Activated T-helper 2 cell treated with anti-CD3 and anti-CD28 coated beads, Interferon-gamma antibody, Interleukin-2, Interleukin-4, amounts not matched to agents 10 μg/mL and 5 μg/mL and 100 μg/mL, durations not matched to agents 14 hours and 24 hours and 36 hours (primary cell): ENCODE results near the gene TTF2. TPM values are rescaled to one million over a fixed set of nuclear protein-coding genes. Genes with fewer than 3 reads are reported as not detected.

Experiments
- DNase-seq: peaks from one replicate; pipeline ENCODE4 v3.0.0; 2021; ENCODE audit warnings: low spot score
- H3K27ac Mint-ChIP-seq: one replicate; pipeline ENCODE4 v1.8.0; 2021; ENCODE audit warnings: mixed read lengths
- H3K27me3 Mint-ChIP-seq: one replicate; pipeline ENCODE4 v1.8.0; 2021; ENCODE audit warnings: low read depth, mixed read lengths
- H3K36me3 Mint-ChIP-seq: one replicate; pipeline ENCODE4 v1.8.0; 2021; ENCODE audit warnings: low read depth, mixed read lengths
- H3K4me1 Mint-ChIP-seq: one replicate; pipeline ENCODE4 v1.8.0; 2021; ENCODE audit warnings: low read depth, mixed read lengths
- H3K4me3 Mint-ChIP-seq: one replicate; pipeline ENCODE4 v1.8.0; 2021; ENCODE audit warnings: low read depth, mild to moderate bottlenecking, moderate library complexity, mixed read lengths
- H3K9me3 Mint-ChIP-seq: one replicate; pipeline ENCODE4 v1.8.0; 2021; ENCODE audit warnings: mixed read lengths
- intact Hi-C: fragments of 100-400 bp; cut with micrococcal nuclease; formaldehyde crosslinking; loops from one replicate; pipeline ENCODE4 v1.15.1; 2023
- total RNA-seq: library from RNA; stranded (reverse); gene quantifications from 2 replicates; pipeline ENCODE4 v1.2.3, GENCODE V29; 2022

TTF2 gene
- total RNA-seq, 1 donor from 2014 or later, result 98.4 TPM

GRCh38 chr1:117032266-117032665 lies 27.9 kb upstream of the TTF2 start:
- H3K9me3 Mint-ChIP-seq, result no peaks in the 10 kb centered on the region
- H3K27me3 Mint-ChIP-seq, result no peaks in the 10 kb centered on the region
- no peak overlapping the region for H3K27ac Mint-ChIP-seq
- peaks cover 5% of the 10 kb centered on the region for H3K4me1 Mint-ChIP-seq
- no peak overlapping the region for H3K4me3 Mint-ChIP-seq
- H3K36me3 Mint-ChIP-seq, result peaks cover 3% of the 10 kb centered on the region
- intact Hi-C loops, result no loop called here
- no peak for DNase-seq

GRCh38 chr1:117032681-117033539 lies 27.2 kb upstream of the TTF2 start:
- no peaks in the 10 kb centered on the region for H3K27me3 Mint-ChIP-seq
- intact Hi-C loops, result no loop called here
- no peaks in the 10 kb centered on the region for H3K9me3 Mint-ChIP-seq
- DNase-seq, result no peak
- H3K27ac Mint-ChIP-seq, result no peak overlapping the region
- peaks cover 5% of the 10 kb centered on the region for H3K4me1 Mint-ChIP-seq
- H3K36me3 Mint-ChIP-seq, result peaks cover 3% of the 10 kb centered on the region
- no peak overlapping the region for H3K4me3 Mint-ChIP-seq

GRCh38 chr1:117033772-117034171 lies 26.4 kb upstream of the TTF2 start:
- no peaks in the 10 kb centered on the region for H3K9me3 Mint-ChIP-seq
- intact Hi-C loops, result no loop called here
- H3K4me3 Mint-ChIP-seq, result no peak overlapping the region
- no peak for DNase-seq
- H3K36me3 Mint-ChIP-seq, result peaks cover 3% of the 10 kb centered on the region
- H3K4me1 Mint-ChIP-seq, result peaks cover 6% of the 10 kb centered on the region
- H3K27me3 Mint-ChIP-seq, result no peaks in the 10 kb centered on the region
- no peak overlapping the region for H3K27ac Mint-ChIP-seq

GRCh38 chr1:117034791-117035290 lies 25.3 kb upstream of the TTF2 start:
- Mint-ChIP-seq H3K27ac (no peak overlapping the region), H3K36me3 (peaks cover 3% of the 10 kb centered on the region), H3K27me3 (no peaks in the 10 kb centered on the region), H3K4me1 (peaks cover 4% of the 10 kb centered on the region), H3K9me3 (no peaks in the 10 kb centered on the region), H3K4me3 (no peak overlapping the region)
- intact Hi-C loops, result no loop called here
- no peak for DNase-seq

GRCh38 chr1:117036018-117036461 lies 24.1 kb upstream of the TTF2 start:
- Mint-ChIP-seq H3K36me3 (peaks cover 3% of the 10 kb centered on the region), H3K9me3 (no peaks in the 10 kb centered on the region), H3K4me3 (no peak overlapping the region), H3K4me1 (peaks cover 1% of the 10 kb centered on the region), H3K27me3 (no peaks in the 10 kb centered on the region), H3K27ac (no peak overlapping the region)
- intact Hi-C loops, result no loop called here
- no peak for DNase-seq

- Mint-ChIP-seq H3K36me3 (peaks cover 4% of the 10 kb centered on the region), H3K4me3 (no peak overlapping the region), H3K4me1 (peaks cover 1% of the 10 kb centered on the region), H3K9me3 (peaks cover 3% of the 10 kb centered on the region), H3K27ac (no peak overlapping the region), H3K27me3 (no peaks in the 10 kb centered on the region)
- DNase-seq, result no peak
- intact Hi-C loops, result no loop called here
These were observed 22.3 kb upstream of the TTF2 start for GRCh38 chr1:117037802-117038201.

GRCh38 chr1:117038236-117038635 lies 21.9 kb upstream of the TTF2 start:
- H3K4me3 Mint-ChIP-seq, result no peak overlapping the region
- intact Hi-C loops, result no loop called here

GRCh38 chr1:117044217-117044616 lies 15.9 kb upstream of the TTF2 start:
- DNase-seq, result no peak
- no peaks in the 10 kb centered on the region for H3K27me3 Mint-ChIP-seq
- H3K9me3 Mint-ChIP-seq, result peaks cover 15% of the 10 kb centered on the region
- H3K4me1 Mint-ChIP-seq, result peaks cover 14% of the 10 kb centered on the region
- peaks cover 25% of the 10 kb centered on the region for H3K36me3 Mint-ChIP-seq
- H3K27ac Mint-ChIP-seq, result no peak overlapping the region
- no peak overlapping the region for H3K4me3 Mint-ChIP-seq
- intact Hi-C loops, result no loop called here

More at GRCh38 chr1:117038236-117038635, 21.9 kb upstream of the TTF2 start:
- Mint-ChIP-seq H3K36me3 (peaks cover 8% of the 10 kb centered on the region), H3K27ac (no peak overlapping the region), H3K4me1 (peaks cover 1% of the 10 kb centered on the region), H3K9me3 (peaks cover 7% of the 10 kb centered on the region), H3K27me3 (no peaks in the 10 kb centered on the region)
- DNase-seq, result no peak

- Mint-ChIP-seq H3K27me3 (no peaks in the 10 kb centered on the region), H3K9me3 (peaks cover 15% of the 10 kb centered on the region), H3K4me1 (peaks cover 21% of the 10 kb centered on the region), H3K36me3 (peaks cover 33% of the 10 kb centered on the region), H3K27ac (no peak overlapping the region), H3K4me3 (no peak overlapping the region)
- DNase-seq, result no peak
- intact Hi-C loops, result no loop called here
These were observed 14.5 kb upstream of the TTF2 start for GRCh38 chr1:117045644-117046043.

GRCh38 chr1:117046781-117047180 lies 13.3 kb upstream of the TTF2 start:
- no peak overlapping the region for H3K27ac Mint-ChIP-seq
- H3K9me3 Mint-ChIP-seq, result peaks cover 12% of the 10 kb centered on the region
- no peak overlapping the region for H3K4me3 Mint-ChIP-seq
- peaks cover 29% of the 10 kb centered on the region for H3K4me1 Mint-ChIP-seq
- intact Hi-C loops, result no loop called here
- peaks cover 30% of the 10 kb centered on the region for H3K36me3 Mint-ChIP-seq
- no peaks in the 10 kb centered on the region for H3K27me3 Mint-ChIP-seq
- DNase-seq, result no peak

- H3K4me3 Mint-ChIP-seq, result no peak overlapping the region
- H3K4me1 Mint-ChIP-seq, result peaks cover 33% of the 10 kb centered on the region
- peaks cover 12% of the 10 kb centered on the region for H3K9me3 Mint-ChIP-seq
- H3K36me3 Mint-ChIP-seq, result peaks cover 30% of the 10 kb centered on the region
- no peaks in the 10 kb centered on the region for H3K27me3 Mint-ChIP-seq
- no peak for DNase-seq
- intact Hi-C loops, result no loop called here
- no peak overlapping the region for H3K27ac Mint-ChIP-seq
These were observed 12.9 kb upstream of the TTF2 start for GRCh38 chr1:117047271-117047670.

- H3K4me1 Mint-ChIP-seq, result peaks cover 36% of the 10 kb centered on the region
- intact Hi-C loops, result no loop called here
- H3K4me3 Mint-ChIP-seq, result no peak overlapping the region
- no peaks in the 10 kb centered on the region for H3K9me3 Mint-ChIP-seq
- H3K27me3 Mint-ChIP-seq, result no peaks in the 10 kb centered on the region
- no peak overlapping the region for H3K27ac Mint-ChIP-seq
- H3K36me3 Mint-ChIP-seq, result peaks cover 20% of the 10 kb centered on the region
- no peak for DNase-seq
These were observed 10.3 kb upstream of the TTF2 start for GRCh38 chr1:117049857-117050256.
